ENCODE results near the gene GAS7.

Gene GAS7

GRCh38 chr17:9905902-9906301 is 292.5 kb downstream of the GAS7 start:
- no peak for DNase-seq

GRCh38 chr17:9905078-9905415 is 293.4 kb downstream of the GAS7 start, which contains the start of gene RCVRN:
TSS of gene RCVRN (minus strand) at chr17:9905271. CDS start at chr17:9905180, 91 bp downstream.
- no peak for DNase-seq

- DNase-seq, result no peak
Measured at GRCh38 chr17:9904277-9905077, 293.9 kb downstream of the GAS7 start.

GRCh38 chr17:9902120-9902519 is 296.3 kb downstream of the GAS7 start:
- DNase-seq, result no peak

- DNase-seq, result no peak
Measured at GRCh38 chr17:9900784-9901183, 297.6 kb downstream of the GAS7 start.

- DNase-seq, result no peak
Measured at GRCh38 chr17:9900044-9900594, 298.3 kb downstream of the GAS7 start.

- DNase-seq, result no peak
Measured at GRCh38 chr17:9899280-9900043, 298.9 kb downstream of the GAS7 start.

- DNase-seq, result no peak
Measured at GRCh38 chr17:9898812-9899211, 299.6 kb downstream of the GAS7 start.

- no peak for DNase-seq
Measured at GRCh38 chr17:9897372-9897968, 300.9 kb downstream of the GAS7 start.

GRCh38 chr17:9895923-9896322 is 302.5 kb downstream of the GAS7 start:
- DNase-seq, result no peak

- DNase-seq, result no peak
Measured at GRCh38 chr17:9894231-9894630, 304.2 kb downstream of the GAS7 start.

- no peak for DNase-seq
Measured at GRCh38 chr17:9893411-9894012, 304.9 kb downstream of the GAS7 start.

GRCh38 chr17:9890124-9890523 is 308.3 kb downstream of the GAS7 start:
- no peak for DNase-seq

GRCh38 chr17:9887508-9887907 is 310.9 kb downstream of the GAS7 start:
- no peak for DNase-seq

- no peak for DNase-seq
Measured at GRCh38 chr17:9886141-9886930, 312.1 kb downstream of the GAS7 start.

- DNase-seq, result no peak
Measured at GRCh38 chr17:9883451-9883850, 315.0 kb downstream of the GAS7 start.

- no peak for DNase-seq
Measured at GRCh38 chr17:9880582-9880999, 317.8 kb downstream of the GAS7 start.

- no peak for DNase-seq
Measured at GRCh38 chr17:9878786-9879525, 319.4 kb downstream of the GAS7 start.

- DNase-seq, result no peak
Measured at GRCh38 chr17:9878356-9878755, 320.1 kb downstream of the GAS7 start.

GRCh38 chr17:9875441-9875840 is 323.0 kb downstream of the GAS7 start:
- no peak for DNase-seq

GRCh38 chr17:9874722-9875121 is 323.7 kb downstream of the GAS7 start:
- DNase-seq, result no peak

- DNase-seq, result no peak
Measured at GRCh38 chr17:9872852-9873251, 325.6 kb downstream of the GAS7 start.

Data from activated CD8-positive, alpha-beta memory T cell treated with anti-CD3 and anti-CD28 coated beads, Interleukin-2, amount 50 U/mL, for 4 hours (primary cell).